ENCODE results near the gene ZBED2.

GRCh38 chr3:111607240-111607920, 12.2 kb upstream of the ZBED2 start:
- TF ChIP-seq, protein P1, sequence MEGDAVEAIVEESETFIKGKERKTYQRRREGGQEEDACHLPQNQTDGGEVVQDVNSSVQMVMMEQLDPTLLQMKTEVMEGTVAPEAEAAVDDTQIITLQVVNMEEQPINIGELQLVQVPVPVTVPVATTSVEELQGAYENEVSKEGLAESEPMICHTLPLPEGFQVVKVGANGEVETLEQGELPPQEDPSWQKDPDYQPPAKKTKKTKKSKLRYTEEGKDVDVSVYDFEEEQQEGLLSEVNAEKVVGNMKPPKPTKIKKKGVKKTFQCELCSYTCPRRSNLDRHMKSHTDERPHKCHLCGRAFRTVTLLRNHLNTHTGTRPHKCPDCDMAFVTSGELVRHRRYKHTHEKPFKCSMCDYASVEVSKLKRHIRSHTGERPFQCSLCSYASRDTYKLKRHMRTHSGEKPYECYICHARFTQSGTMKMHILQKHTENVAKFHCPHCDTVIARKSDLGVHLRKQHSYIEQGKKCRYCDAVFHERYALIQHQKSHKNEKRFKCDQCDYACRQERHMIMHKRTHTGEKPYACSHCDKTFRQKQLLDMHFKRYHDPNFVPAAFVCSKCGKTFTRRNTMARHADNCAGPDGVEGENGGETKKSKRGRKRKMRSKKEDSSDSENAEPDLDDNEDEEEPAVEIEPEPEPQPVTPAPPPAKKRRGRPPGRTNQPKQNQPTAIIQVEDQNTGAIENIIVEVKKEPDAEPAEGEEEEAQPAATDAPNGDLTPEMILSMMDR (IDR thresholded peaks at IDR 0.05 in 4 of 5, conservative IDR thresholded peaks at IDR 0.05 in 1 of 5) = no peak
- TF ChIP-seq POLR2A (IDR thresholded peaks at IDR 0.05) = no peak
